ENCODE results near the gene LAMC2. TPM values are rescaled to one million over a fixed set of nuclear protein-coding genes. Genes with fewer than 3 reads are reported as not detected.
"Not testable (repeated sequence)": the region's sequence is repeated elsewhere in the genome, so short reads cannot be mapped to it uniquely, and the experiment has no call there.

LAMC2 gene
- total RNA-seq, 1 experiment from 2014 or later, result 58.8 TPM

DNA sequence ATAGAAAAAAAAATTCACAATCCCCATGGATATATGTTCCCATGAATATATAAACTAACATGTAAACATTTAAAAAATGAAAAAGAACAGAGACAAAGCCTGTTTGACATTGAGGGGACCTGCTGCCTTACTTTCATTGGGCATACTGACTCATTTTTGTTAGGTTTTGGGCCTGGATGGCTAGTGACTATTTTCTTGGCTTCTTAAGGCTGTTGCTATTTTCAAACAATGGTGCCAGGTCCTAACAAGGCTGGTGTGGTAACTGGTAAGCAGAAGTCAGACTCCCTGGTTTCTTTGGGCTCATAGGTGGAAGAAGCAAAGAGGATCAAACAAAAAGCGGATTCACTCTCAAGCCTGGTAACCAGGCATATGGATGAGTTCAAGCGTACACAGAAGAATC is 51.0 kb downstream of the LAMC2 start:
- DNase-seq (ENCODE audit: low read depth), result no peak

- DNase-seq (ENCODE audit: low read depth), result peak; percentile 85
Observed at GRCh38 chr1:183238071-183238470, 52.0 kb downstream of the LAMC2 start.

- no peak for DNase-seq (ENCODE audit: low read depth)
Observed at GRCh38 chr1:183239220-183239742, 53.2 kb downstream of the LAMC2 start.

DNA sequence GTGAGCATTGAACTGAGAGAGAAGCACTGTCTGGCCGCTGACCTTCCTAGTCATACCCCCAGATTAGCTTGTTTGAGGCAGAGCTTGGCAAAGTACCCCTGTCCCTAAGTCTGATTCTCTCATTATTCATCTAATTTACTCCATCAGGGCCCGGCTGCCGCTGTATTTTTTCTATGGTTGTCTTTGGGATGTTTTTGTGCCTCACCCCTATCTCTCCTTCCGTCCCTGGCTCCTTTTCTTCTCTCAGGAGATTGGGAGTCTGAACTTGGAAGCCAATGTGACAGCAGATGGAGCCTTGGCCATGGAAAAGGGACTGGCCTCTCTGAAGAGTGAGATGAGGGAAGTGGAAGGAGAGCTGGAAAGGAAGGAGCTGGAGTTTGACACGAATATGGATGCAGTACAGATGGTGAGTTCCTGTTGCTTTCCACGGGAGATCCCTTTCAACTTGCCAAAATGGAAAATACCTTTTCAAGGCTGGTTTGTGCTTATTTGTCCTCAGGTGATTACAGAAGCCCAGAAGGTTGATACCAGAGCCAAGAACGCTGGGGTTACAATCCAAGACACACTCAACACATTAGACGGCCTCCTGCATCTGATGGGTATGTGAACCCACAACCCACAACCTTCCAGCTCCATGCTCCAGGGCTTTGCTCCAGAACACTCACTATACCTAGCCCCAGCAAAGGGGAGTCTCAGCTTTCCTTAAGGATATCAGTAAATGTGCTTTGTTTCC is 53.9 kb downstream of the LAMC2 start:
- no peak for DNase-seq (ENCODE audit: low read depth)

DNA sequence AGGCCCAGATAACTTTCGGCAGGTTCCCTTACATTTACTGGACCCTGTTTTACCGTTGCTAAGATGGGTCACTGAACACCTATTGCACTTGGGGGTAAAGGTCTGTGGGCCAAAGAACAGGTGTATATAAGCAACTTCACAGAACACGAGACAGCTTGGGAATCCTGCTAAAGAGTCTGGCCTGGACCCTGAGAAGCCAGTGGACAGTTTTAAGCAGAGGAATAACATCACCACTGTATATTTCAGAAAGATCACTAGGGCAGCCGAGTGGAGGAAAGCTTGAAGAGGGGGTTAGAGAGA is 54.4 kb downstream of the LAMC2 start:
- DNase-seq (ENCODE audit: low read depth), result no peak

GRCh38 chr1:183240853-183241252 is 54.8 kb downstream of the LAMC2 start:
- DNase-seq (ENCODE audit: low read depth), result not testable (repeated sequence)

DNA sequence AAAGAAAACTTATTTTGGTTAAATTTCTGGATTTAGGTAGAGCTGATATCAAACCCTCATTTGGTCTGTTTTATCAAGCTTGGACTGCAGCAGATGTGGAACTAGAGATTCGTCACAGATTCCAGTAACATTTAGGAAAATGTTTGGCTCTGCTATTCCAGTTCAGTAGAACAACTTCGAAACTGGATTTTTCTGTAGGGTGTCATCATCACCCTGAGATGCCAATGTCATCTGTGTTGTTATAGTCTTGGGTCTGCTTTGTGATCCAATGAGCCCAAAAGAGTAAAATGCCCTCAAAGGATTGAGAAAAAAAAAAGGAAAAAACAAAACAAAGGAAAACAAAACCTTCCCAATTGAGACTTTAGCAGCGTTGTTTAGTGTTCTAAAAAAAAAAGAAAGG is 55.4 kb downstream of the LAMC2 start:
- DNase-seq (ENCODE audit: low read depth), result no peak

DNA sequence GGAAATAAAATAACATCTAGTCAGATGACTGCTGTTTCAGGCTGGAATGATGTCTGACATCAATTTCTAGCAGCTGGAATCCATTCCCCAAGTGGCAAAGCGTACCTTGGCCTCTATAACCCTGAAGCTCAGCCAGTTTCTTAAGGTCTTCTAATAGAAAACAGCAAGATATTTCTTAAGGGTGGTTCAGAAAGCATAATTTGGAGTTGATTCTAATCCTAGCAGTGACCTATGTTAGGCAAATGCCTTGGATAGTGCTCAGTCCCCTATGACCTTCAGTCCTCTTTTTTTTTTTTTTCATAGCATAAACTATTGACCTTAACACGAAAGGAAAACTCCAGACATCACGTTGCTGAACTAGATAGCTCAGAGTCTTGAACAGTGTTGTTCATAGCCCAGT is 56.5 kb downstream of the LAMC2 start:
- DNase-seq (ENCODE audit: low read depth), result no peak

GRCh38 chr1:183243161-183244050 is 57.3 kb downstream of the LAMC2 start:
- DNase-seq (ENCODE audit: low read depth), result no peak

DNA sequence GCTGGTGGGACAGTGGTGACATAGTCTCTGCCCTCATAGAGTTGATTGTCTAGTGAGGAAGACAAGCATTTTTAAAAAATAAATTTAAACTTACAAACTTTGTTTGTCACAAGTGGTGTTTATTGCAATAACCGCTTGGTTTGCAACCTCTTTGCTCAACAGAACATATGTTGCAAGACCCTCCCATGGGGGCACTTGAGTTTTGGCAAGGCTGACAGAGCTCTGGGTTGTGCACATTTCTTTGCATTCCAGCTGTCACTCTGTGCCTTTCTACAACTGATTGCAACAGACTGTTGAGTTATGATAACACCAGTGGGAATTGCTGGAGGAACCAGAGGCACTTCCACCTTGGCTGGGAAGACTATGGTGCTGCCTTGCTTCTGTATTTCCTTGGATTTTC is 58.4 kb downstream of the LAMC2 start:
- no peak for DNase-seq (ENCODE audit: low read depth)

GRCh38 chr1:183245357-183245756 is 59.3 kb downstream of the LAMC2 start:
- no peak for DNase-seq (ENCODE audit: low read depth)

DNA sequence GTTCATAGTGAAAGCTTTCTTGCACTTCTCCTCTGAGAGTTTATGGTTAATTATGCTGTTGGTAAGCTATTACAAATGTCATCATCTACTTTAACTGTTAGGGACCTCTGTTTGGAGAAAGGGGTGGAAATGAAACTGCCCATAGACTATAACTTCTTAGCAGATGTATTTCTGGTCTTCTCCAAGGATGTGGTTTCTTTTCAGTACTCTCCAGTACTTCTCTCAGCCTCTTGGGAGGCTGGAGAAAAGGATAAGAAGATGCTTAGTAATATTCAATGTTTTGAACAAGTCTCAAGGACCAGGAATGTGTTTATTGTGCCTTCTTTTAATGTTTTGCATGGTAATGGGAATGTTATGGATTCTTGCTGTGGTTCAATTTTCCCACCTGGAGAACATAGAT is 60.4 kb downstream of the LAMC2 start:
- DNase-seq (ENCODE audit: low read depth), result no peak

DNA sequence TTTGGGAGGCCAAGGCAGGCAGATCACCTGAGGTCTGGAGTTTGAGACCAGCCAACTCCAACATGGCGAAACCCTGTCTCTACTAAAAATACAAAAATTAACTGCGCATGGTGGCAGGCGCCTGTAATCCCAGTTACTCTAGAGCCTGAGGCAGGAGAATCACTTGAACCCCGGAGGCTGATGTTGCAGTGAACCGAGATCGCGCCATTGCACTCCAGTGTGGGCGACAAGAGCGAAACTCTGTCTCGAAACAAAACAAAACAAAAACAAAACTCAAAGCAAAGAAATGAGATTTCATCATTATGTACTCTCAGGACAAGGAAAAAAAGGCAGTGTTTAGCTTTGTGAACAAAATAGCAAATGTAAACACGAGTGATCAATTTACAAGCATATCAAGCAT is 61.0 kb downstream of the LAMC2 start:
- no peak for DNase-seq (ENCODE audit: low read depth)

- DNase-seq (ENCODE audit: low read depth), result no peak
Observed at GRCh38 chr1:183247484-183247883, 61.4 kb downstream of the LAMC2 start.

DNA sequence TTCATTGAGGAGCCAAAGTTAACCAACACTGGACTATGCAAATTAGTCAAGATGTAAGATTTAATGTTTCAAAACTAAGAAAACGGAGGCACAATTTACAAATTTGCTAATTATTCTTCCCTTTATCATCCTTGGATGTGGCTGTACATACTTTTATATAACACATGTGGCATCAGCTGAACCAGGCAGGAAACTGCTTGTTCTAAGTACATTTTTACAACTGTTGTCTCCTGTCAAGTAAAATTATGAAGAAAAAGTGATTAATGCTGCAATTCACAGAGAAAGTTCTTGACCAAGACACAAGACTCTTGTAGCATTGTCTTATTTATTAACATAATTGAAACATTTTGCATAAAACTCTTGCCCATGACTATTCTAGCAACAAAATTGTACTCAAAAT is 61.9 kb downstream of the LAMC2 start:
- no peak for DNase-seq (ENCODE audit: low read depth)

- no peak for DNase-seq (ENCODE audit: low read depth)
Observed at GRCh38 chr1:183248989-183249691, 63.1 kb downstream of the LAMC2 start.

- no peak for DNase-seq (ENCODE audit: low read depth)
Observed at GRCh38 chr1:183249941-183250452, 63.9 kb downstream of the LAMC2 start.

- no peak for DNase-seq (ENCODE audit: low read depth)
Observed at GRCh38 chr1:183251101-183251958, 65.3 kb downstream of the LAMC2 start.

DNA sequence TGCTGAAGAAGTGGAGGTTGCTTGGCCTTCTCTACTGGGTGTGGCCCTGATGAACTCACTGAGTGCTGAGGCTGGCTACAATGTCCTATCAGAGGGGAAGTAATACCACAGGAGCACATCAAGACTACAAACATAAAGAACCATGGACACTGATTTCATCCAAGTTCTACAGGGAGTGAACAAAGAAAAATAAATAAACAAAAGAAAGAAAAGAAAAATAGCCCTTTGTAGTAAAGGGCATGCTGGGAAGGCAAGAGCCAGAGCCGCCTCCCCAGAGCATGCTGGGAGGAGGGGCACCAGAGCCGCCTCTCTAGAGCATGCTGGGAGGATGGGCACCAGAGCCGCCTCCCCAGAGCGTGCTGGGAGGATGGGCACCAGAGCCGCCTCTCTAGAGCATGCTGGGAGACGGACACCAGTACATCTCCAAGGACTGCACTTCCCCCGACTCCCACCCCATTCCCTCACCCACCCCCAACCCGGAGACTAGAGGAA is 65.9 kb downstream of the LAMC2 start:
- DNase-seq (ENCODE audit: low read depth), result no peak

- no peak for DNase-seq (ENCODE audit: low read depth)
Observed at GRCh38 chr1:183255073-183255472, 69.0 kb downstream of the LAMC2 start.

DNA sequence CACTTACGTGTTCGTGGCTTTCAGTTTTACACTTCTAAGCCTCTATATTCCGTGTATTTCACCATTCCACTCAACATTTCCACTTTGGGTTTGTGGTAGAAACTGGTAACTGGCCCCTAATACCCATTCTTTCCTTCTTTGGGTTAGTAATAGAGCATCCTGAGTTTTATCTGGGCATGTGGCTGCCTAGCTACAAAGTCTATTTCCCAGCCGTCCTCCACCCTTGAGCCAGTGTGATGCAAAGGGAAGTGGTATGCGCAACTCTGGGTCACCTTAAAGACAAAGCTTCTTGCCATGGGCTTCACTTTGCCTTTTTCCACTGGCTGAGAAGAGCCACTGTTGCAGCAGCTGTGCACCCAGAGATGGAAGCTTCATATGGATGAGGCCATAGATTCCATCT is 73.9 kb downstream of the LAMC2 start:
- no peak for DNase-seq (ENCODE audit: low read depth)
